Measurements from ENCODE around the gene MYO19.

The MYO19 gene

GRCh38 chr17:36534840-36535668 is at the start of gene MYO19, which contains the start of gene PIGW:
TSS of gene MYO19 (minus strand) at chr17:36534868. CDS start at chr17:36532538, 2,330 bp downstream.
TSS of gene PIGW (plus strand) at chr17:36534987. CDS start at chr17:36537102, 2,115 bp downstream.
- DNase-seq, result peak in 55 of 56 donors; percentile 32 to 90 (median 76)

DNA sequence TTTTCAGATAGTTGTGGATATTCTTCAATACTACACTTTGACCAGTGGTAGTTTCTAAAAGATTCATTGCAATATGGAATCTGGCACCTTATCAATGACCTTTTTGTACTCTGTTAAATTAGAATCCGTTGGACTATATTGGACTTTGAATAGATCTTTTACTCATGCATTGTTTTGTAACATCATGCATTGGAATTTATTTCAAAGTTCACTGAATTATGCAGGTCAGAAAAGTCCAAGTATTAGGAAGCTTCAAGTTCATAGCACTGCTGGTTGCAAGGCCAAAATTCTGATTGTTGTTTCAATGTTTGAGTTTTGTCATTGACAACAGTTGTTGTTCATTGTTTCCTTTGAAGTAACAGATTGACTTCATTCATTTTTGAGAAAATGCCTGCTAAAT is 49.1 kb upstream of the MYO19 start:
- DNase-seq, result no peak

GRCh38 chr17:36578671-36579070 is 44.0 kb upstream of the MYO19 start:
- no peak for DNase-seq

- no peak for DNase-seq
Observed at GRCh38 chr17:36576793-36577192, 42.1 kb upstream of the MYO19 start.

DNA sequence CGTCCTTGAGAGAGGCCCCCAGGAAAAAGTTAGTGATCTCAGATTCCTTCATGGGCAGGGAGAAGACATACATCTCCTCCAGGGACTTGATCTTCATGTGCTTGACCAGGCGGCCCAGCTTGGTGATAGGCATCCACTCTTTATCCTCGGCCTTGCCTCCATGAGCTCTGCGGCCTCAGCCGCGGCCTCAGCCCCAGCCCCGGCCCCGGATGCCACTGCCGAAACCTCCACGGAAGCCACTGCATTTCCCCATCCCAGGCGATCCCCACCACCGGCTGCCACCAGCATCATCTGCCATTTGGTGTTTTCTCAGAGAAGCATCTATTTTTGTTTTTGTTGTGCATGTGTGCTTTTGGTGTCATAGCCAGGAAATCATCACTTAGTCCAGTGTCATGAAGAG is 40.4 kb upstream of the MYO19 start:
- DNase-seq, result no peak

DNA sequence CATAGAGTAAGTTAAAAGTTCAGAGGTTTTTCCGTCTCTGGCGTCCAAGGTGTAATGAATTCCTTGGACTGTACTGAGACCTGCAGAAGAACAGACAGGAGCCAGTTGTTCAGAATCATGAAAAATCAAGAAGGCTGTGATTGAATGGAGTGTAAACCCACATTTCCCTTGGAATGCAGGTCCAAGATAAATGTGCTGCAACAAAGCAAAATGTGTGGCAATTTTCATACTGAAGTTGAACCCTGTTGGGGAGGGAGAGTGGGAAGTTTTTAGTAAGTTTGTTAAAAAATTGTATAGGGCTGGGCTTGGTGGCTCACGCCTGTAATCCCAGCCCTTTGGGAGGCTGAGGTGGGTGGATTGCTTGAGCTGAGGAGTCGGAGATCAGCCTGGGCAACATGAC is 31.4 kb upstream of the MYO19 start:
- no peak for DNase-seq

DNA sequence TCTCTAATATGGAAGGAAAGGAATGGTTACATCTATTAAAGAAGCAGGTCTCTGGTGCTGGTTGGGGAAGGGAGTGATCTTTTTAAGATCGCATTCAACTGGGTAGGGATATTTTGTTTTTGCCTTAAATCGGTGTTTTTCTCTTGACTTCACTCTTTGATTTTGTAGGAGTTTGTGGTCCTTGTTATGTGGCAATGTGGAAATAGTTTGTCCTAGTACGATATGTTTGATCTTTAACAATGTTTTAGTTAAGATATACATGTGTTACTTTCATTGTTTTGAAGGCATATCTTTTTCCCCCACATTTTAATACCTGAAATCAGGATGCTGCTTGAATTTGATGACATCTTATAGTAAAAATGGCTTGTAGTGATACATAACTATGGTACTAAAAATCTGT is 18.8 kb upstream of the MYO19 start:
- DNase-seq, result no peak

DNA sequence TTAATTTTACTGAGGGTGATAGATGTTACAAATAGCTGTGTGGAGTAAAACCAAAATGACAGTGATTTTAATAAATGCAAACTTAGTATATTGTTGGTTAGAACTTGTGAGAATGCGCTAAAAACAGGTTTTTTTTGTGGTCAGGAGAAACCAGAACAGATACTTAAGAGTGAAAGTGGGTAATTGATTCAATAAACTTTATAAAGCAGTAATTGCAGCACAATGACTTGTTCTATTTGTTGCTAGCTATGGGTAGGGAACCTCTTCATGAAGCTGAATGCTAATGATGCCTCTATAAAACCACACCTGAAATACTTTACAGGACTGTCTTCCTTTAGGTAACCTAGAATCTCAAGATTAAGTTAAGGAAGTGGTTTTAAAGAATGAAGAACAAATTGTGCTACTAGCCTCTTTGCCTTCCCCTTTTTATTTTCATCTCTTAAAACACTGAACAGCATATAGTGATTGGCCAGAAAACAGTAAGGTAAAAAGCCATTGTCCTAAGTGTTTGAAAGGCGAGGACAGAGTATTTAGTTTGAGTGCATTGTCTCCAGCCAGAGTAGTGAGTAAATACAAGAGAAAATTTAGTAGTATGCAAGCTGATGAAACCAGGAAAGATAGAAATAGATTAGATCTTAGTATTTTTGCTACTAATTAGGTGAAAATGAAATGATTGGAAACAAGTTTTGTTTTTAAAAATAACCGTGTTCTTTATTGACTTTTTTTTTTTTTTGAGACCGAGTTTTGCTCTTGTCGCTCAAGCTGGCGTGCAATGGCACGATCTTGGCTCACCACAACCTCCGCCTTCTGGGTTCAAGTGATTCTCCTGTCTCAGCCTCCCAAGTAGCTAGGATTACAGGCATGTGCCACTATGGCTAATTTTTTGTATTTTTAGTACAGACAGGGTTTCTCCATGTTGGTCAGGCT is 16.1 kb upstream of the MYO19 start:
- no peak for DNase-seq

DNA sequence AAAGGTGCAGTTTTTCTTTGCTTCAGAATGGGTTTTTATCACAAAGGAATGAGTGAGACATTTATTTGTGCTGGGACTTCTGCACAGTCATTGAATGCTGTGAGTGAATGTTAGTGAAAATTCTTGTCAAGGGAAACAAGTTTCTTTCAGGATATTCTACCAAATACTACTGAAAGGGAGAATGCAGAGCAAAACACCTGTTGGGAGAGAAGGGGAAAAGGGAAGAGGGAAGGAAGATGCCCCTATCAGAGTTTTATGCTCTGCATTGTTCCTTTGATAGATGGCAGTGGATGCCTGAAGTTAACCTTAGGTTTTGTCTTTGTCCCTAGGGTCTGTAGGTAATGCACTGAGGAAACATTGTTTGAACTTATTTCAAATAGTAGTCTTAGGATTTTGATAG is 13.1 kb upstream of the MYO19 start:
- DNase-seq, result no peak

GRCh38 chr17:36546418-36547093 is 11.9 kb upstream of the MYO19 start:
- no peak for DNase-seq

DNA sequence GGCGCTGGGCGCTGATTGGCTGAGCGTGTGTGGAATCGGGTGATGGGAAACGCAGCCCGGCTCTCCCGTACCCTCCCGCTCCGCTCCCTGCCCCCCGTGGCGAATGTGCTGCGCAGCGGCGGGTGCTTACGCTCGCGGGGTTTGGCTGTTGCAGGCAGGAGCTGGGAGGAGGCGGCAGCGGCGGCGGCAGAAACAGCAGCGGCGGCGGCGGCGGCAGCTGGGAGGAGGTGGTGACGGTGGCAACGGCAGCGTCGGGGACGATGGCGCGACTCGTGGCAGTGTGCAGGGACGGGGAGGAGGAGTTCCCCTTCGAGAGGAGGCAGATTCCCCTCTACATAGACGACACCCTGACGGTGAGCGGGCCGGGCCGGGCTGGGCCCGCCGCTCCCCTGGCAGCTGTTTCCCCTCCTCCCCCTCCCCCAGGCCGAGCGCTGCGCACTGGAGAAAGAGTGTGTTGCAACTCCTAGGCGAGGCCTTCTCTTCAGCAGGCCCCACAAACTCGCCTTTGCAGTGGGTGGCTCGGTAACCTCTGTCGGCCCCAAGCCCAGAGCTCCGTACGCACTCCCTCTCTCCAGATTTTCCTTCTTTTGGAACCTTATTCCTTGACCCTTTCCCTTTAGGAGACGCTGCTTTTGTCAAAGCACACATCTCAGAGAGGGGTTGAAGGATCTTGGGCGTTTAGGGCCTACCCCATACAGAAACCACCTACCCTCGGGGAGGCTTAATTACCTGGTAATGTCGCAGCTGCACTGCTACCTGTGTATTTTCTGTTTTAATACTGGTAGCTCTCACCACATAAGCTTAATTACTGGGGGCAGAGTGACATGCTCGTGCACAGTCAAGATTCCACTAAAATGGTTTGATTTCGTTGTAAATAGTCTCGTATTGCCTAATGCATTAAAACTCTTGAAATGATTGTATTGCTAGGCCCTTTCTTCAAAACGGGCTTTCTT is 11.1 kb upstream of the MYO19 start:
- peak in 54 of 56 donors; percentile 71 to 98 (median 94) for DNase-seq

- peak in 22 of 56 donors; percentile 54 to 95 (median 85) for DNase-seq
Observed at GRCh38 chr17:36545077-36545464, 10.4 kb upstream of the MYO19 start.

DNA sequence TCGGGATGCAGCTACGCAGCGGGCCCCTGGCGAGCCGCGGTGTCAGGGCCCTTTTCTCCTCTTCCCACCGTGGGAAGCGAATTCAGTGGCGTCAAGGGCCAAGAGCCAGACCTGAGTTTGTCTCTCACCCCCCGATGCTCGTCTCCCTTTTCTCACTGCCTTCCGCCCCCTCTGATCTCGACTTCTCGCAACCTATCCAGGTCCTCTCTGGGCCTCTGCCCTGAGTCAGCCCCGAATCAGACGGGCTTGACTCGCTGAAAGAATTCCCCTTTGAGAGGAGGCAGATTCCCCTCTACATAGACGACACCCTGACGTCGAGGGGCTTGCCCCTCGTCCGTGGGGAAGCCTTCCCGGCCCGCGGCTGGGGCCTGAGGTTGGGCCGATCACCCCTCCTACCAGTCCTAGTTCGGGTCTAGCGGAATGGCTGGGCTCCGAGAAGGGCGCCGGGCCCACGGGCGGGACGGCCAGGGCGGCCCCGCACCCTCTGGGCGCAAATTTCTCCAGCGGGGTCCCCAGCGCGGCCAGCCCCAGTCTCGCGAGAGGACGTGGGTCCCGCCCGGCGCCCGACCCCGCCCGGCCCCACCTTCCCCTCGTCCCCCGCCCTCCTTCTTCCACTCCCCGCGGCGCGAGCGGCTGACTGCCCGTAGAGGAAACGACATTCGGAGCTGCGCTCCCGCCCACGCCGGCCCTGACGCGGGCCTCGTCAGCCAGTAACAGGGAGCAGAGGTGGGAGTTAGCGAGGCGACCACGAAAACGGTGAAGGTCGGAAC is 9.8 kb upstream of the MYO19 start, which contains the start of gene GGNBP2:
Gene GGNBP2, plus strand, starts transcription at position 613 of the 770 bp plus-strand sequence. CDS start 806 bp downstream, outside the sequence.
- peak in 55 of 56 donors; percentile 54 to 92 (median 85) for DNase-seq

DNA sequence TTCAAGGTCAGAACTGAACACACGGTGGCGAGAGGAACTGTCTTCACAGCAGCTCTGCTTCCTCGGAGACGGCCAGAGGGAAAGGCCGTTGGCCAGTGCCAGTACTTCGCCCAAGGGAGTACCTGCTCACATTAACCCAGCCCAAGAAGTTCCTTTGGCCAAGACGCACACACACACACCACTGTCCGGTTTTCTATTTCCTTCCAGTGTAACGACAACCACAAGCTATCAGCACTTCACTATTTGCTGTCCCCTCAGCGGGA is 9.3 kb upstream of the MYO19 start:
- peak in 22 of 56 donors; percentile 6 to 46 (median 30) for DNase-seq

DNA sequence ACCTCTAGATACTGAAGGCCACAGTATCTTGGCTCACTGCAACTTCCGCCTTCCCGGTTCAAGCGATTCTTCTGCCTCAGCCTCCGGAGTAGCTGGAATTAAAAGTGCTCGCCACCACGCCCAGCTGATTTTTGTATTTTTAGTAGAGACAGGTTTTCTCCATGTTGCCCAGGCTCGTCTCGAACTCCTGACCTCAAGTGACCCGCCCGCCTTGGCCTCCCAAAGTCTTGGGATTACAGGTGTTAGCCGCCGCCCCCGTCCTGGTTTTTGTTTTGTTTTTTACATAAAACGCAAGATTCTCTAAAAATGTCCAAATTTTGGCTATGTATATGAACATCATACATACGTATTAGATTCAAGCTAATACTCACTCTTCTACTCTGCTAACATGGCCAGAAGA is 8.1 kb upstream of the MYO19 start:
- DNase-seq, result no peak

DNA sequence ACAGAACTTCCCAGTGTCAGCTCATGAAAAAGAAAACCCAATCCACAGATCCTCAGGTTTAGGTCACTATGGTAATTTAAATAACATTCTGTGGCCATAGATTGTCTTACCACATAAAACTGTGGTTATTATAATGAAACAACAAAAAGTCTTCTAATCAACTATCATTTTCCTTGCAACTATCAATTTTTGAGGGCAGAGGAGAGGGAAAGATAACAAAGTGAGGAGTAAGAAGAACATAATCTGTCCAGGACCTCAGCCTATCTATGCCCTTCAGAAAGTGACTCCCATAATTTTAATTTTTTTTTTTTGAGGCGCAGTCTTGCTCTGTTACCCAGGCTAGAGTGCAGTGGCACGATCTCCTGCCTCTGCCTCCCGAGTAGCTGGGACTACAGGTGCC is 6.0 kb upstream of the MYO19 start:
- DNase-seq, result no peak

GRCh38 chr17:36535669-36536081 is 1.0 kb upstream of the MYO19 start:
- DNase-seq, result no peak

DNA sequence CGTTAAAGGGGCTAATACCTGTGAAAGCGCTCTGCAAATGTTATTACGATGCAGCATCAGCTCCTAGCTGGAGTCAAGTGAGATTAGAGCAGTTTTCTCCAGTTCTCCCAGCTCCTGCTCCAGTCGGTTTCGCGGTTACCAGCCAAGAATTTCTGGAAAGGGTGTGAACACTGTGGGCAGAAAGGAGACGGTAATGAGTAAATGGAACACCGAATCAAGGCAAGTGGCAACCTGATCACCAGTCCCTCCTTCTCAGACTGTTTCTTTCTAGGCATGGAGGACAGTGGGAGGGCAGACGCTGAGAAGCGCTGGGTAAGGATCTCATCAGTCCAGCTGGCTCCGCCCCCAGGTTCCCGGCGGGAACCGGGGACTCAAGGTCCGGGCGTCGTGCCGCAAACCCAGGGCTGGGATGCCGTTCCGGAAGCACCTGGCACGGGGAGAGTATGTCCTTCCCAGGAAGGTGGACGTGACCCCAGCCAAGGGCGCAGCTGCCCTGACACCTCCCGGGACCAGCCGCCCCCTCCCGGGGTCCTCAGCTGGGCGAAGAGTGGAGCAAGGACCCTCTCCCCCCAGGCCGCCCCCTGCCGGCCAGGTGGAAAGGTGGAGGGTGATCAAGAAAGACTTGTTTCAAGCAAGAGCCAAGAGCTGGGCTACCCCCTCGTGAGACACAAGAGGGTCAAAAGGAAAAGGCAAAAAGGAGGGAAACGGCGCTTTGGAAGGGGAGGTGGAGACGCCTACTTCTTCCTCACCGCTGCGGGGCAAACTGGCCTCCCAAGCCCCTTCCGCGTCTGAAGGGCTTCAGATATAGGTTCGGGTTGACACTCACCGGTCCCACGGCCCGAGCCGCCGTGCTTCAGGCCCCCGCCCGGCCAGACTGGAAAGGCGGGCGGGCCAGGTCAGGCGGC is 481 bp downstream of the MYO19 start:
- peak in 15 of 56 donors; percentile 5 to 48 (median 26) for DNase-seq

Data from nucleus accumbens (tissue), 56 donors.